Activated naive CD8-positive, alpha-beta T cell treated with anti-CD3 and anti-CD28 coated beads for 36 hours (primary cell): ENCODE measurements around the gene CPNE7. TPM values are rescaled to one million over a fixed set of nuclear protein-coding genes. Genes with fewer than 3 reads are reported as not detected.

ENCODE experiments used
- DNase-seq: peaks from one replicate; pipeline ENCODE4 v3.0.0; 2021
- H3K27ac Mint-ChIP-seq: one replicate; pipeline ENCODE4 v1.8.0; 2022; ENCODE audit warnings: mild to moderate bottlenecking, moderate library complexity, mixed read lengths
- H3K27me3 Mint-ChIP-seq: one replicate; pipeline ENCODE4 v1.8.0; 2022; ENCODE audit warnings: mild to moderate bottlenecking, mixed read lengths
- H3K36me3 Mint-ChIP-seq: one replicate; pipeline ENCODE4 v1.8.0; 2021; ENCODE audit warnings: mild to moderate bottlenecking, mixed read lengths
- H3K4me1 Mint-ChIP-seq: one replicate; pipeline ENCODE4 v1.8.0; 2021; ENCODE audit warnings: mixed read lengths
- H3K4me3 Mint-ChIP-seq: one replicate; pipeline ENCODE4 v1.8.0; 2022; ENCODE audit warnings: mild to moderate bottlenecking, moderate library complexity, mixed read lengths
- H3K9me3 Mint-ChIP-seq: one replicate; pipeline ENCODE4 v1.8.0; 2022; ENCODE audit warnings: mixed read lengths
- total RNA-seq, 2 experiments: library from RNA; stranded (reverse); gene quantifications; one replicate each; pipeline ENCODE4 v1.2.3, GENCODE V29; 2021

CPNE7 gene
- total RNA-seq, 2 experiments from 2014 or later: 5.7 to 6.0 TPM

- no peak for DNase-seq
- H3K9me3 Mint-ChIP-seq: no peaks in the 10 kb centered on the region
- no peak overlapping the region for H3K27ac Mint-ChIP-seq
- H3K4me1 Mint-ChIP-seq: no peaks in the 10 kb centered on the region
- no peaks in the 10 kb centered on the region for H3K27me3 Mint-ChIP-seq
- H3K4me3 Mint-ChIP-seq: no peak overlapping the region
- H3K36me3 Mint-ChIP-seq: no peaks in the 10 kb centered on the region
Measured at GRCh38 chr16:89610108-89610453, 34.5 kb downstream of the CPNE7 start.

- DNase-seq: no peak
- peaks cover 4% of the 10 kb centered on the region for H3K27me3 Mint-ChIP-seq
- peaks cover 3% of the 10 kb centered on the region for H3K9me3 Mint-ChIP-seq
- no peak overlapping the region for H3K27ac Mint-ChIP-seq
- no peak overlapping the region for H3K4me3 Mint-ChIP-seq
- peaks cover 9% of the 10 kb centered on the region for H3K4me1 Mint-ChIP-seq
- no peaks in the 10 kb centered on the region for H3K36me3 Mint-ChIP-seq
Measured at GRCh38 chr16:89612415-89613166, 37.0 kb downstream of the CPNE7 start.

GRCh38 chr16:89613231-89613953 lies 37.8 kb downstream of the CPNE7 start, which contains the start of gene DPEP1:
TSS of gene DPEP1 (plus strand) at chr16:89613642. CDS start at chr16:89630411, 16,769 bp downstream.
- no peak within 1 kb of the TSS for H3K27ac Mint-ChIP-seq
- peaks cover 4% of the 10 kb centered on the region for H3K27me3 Mint-ChIP-seq
- H3K4me1 Mint-ChIP-seq: peaks cover 9% of the 10 kb centered on the region
- DNase-seq: no peak
- no peak within 1 kb of the TSS for H3K4me3 Mint-ChIP-seq
- H3K9me3 Mint-ChIP-seq: peaks cover 3% of the 10 kb centered on the region
- H3K36me3 Mint-ChIP-seq: no peaks in the 10 kb centered on the region

- Mint-ChIP-seq H3K36me3 (no peaks in the 10 kb centered on the region), H3K27ac (no peak overlapping the region), H3K9me3 (peaks cover 3% of the 10 kb centered on the region), H3K4me1 (peaks cover 9% of the 10 kb centered on the region), H3K27me3 (peaks cover 4% of the 10 kb centered on the region), H3K4me3 (no peak overlapping the region)
- no peak for DNase-seq
Measured at GRCh38 chr16:89613954-89614459, 38.4 kb downstream of the CPNE7 start.

DNA sequence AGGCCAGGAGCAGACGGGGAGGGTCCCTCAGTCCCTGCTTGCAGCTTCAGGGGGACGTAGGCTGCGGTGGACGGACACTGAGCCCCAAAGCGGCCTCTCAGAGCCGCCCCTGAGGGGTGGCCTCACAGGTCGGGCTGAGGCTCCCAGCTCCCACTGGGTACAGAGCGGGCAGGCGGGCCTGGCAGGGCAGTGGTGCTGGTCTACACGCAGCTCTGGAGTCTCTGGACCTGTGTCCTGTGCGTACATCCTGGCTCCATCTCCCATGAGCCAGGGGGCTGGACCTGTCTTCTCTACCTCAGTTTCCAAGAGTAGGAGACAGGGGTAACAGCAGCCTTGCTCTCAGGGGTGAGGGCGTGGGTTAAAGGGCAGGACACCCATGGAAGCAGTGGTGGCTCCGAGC lies 39.6 kb downstream of the CPNE7 start:
- H3K36me3 Mint-ChIP-seq: no peaks in the 10 kb centered on the region
- no peak for DNase-seq
- peaks cover 9% of the 10 kb centered on the region for H3K4me1 Mint-ChIP-seq
- peaks cover 4% of the 10 kb centered on the region for H3K27me3 Mint-ChIP-seq
- no peak overlapping the region for H3K27ac Mint-ChIP-seq
- peaks cover 3% of the 10 kb centered on the region for H3K9me3 Mint-ChIP-seq
- no peak overlapping the region for H3K4me3 Mint-ChIP-seq

- Mint-ChIP-seq H3K9me3 (peaks cover 3% of the 10 kb centered on the region), H3K4me3 (no peak overlapping the region), H3K4me1 (peaks cover 9% of the 10 kb centered on the region), H3K27me3 (peaks cover 4% of the 10 kb centered on the region), H3K36me3 (no peaks in the 10 kb centered on the region), H3K27ac (no peak overlapping the region)
- DNase-seq: peak; percentile 34
Measured at GRCh38 chr16:89615596-89616090, 40.1 kb downstream of the CPNE7 start.

- Mint-ChIP-seq H3K4me3 (peak overlapping the region; percentile 42), H3K4me1 (peaks cover 9% of the 10 kb centered on the region), H3K36me3 (no peaks in the 10 kb centered on the region), H3K27ac (peak overlapping the region; percentile 57), H3K9me3 (peaks cover 3% of the 10 kb centered on the region), H3K27me3 (peaks cover 6% of the 10 kb centered on the region)
- no peak for DNase-seq
Measured at GRCh38 chr16:89616623-89617022, 41.1 kb downstream of the CPNE7 start.

DNA sequence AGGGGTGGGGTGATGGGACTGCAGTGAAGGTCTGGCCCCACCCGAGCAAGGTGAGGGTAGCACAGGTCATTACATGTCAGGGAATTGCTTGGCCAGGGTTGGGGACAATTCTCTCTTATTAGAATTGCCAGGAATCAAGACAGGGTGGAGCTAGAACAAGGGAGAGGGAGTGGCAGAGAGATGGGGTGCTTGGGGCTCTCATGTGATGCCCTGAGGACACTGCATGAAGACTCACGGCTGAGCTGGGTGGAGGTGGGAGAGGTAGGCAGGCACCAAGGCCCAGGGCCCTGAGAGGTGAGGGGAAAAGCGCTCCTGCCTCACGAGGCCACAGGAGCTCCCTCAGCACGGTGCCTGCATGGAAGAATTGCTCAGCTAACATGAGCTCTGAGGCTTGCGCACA lies 41.5 kb downstream of the CPNE7 start:
- peak overlapping the region; percentile 57 for H3K27ac Mint-ChIP-seq
- no peaks in the 10 kb centered on the region for H3K36me3 Mint-ChIP-seq
- peak overlapping the region; percentile 42 for H3K4me3 Mint-ChIP-seq
- H3K27me3 Mint-ChIP-seq: peaks cover 11% of the 10 kb centered on the region
- H3K4me1 Mint-ChIP-seq: peaks cover 9% of the 10 kb centered on the region
- no peak for DNase-seq
- peaks cover 3% of the 10 kb centered on the region for H3K9me3 Mint-ChIP-seq

GRCh38 chr16:89618109-89618998 lies 42.8 kb downstream of the CPNE7 start:
- H3K4me3 Mint-ChIP-seq: no peak overlapping the region
- DNase-seq: no peak
- peaks cover 9% of the 10 kb centered on the region for H3K4me1 Mint-ChIP-seq
- H3K27me3 Mint-ChIP-seq: peaks cover 20% of the 10 kb centered on the region
- H3K36me3 Mint-ChIP-seq: no peaks in the 10 kb centered on the region
- H3K27ac Mint-ChIP-seq: no peak overlapping the region
- H3K9me3 Mint-ChIP-seq: peaks cover 3% of the 10 kb centered on the region

DNA sequence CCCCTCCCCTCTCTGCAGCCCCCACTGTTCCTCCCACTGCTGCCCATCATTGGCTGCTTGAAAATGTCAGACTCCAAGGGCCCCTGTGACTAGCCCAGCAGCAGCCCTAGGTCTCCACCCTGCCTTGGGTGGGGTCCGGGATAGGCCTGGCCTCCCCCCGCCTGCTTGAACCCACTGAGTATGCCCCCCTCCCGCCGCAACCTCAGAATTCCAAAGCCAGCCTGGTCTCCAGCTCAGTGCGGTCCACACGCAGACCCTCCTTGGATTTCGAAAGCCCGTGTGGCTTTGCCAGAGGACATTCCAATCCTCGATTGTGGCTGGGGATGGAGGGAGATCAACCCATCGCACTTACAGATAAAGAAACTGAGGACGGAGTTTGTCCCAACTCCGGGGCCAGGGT lies 44.3 kb downstream of the CPNE7 start:
- Mint-ChIP-seq H3K36me3 (no peaks in the 10 kb centered on the region), H3K27me3 (peaks cover 30% of the 10 kb centered on the region), H3K4me3 (no peak overlapping the region), H3K9me3 (peaks cover 3% of the 10 kb centered on the region), H3K4me1 (peaks cover 9% of the 10 kb centered on the region), H3K27ac (no peak overlapping the region)
- DNase-seq: no peak

GRCh38 chr16:89620406-89620841 lies 44.9 kb downstream of the CPNE7 start:
- no peaks in the 10 kb centered on the region for H3K36me3 Mint-ChIP-seq
- no peak for DNase-seq
- H3K4me3 Mint-ChIP-seq: no peak overlapping the region
- H3K27me3 Mint-ChIP-seq: peaks cover 34% of the 10 kb centered on the region
- peaks cover 3% of the 10 kb centered on the region for H3K9me3 Mint-ChIP-seq
- H3K27ac Mint-ChIP-seq: no peak overlapping the region
- H3K4me1 Mint-ChIP-seq: peaks cover 9% of the 10 kb centered on the region

DNA sequence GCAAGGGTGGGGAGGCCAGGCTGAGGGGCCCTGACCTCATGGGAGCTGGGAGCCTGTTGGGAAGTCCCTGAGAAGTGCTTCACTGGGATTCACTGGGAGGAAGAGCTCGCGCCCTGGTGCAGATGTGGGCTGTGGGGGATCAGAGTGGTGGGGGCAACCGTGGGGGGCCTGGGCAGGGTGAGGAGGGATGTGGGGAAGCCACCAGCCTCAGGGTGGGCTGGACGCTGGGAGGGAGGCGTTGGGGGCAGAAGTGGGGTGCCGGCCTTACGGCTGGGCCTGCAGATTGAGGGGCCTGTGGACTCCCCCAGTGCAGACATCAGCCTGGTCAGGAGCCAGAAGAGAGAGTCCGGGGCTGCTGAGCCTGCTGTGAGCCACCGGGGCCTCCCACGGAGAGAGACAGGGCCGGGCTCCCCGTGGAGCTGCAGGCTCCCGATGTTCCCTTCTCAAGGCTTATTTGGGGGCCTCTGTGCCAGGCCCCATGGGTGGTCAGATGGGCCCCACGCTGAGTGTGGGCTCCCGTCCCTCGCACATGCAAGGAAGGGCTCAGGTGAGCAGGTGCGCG lies 45.7 kb downstream of the CPNE7 start:
- Mint-ChIP-seq H3K36me3 (no peaks in the 10 kb centered on the region), H3K27me3 (peaks cover 34% of the 10 kb centered on the region), H3K4me3 (no peak overlapping the region), H3K9me3 (peaks cover 3% of the 10 kb centered on the region), H3K4me1 (peaks cover 9% of the 10 kb centered on the region), H3K27ac (no peak overlapping the region)
- no peak for DNase-seq

DNA sequence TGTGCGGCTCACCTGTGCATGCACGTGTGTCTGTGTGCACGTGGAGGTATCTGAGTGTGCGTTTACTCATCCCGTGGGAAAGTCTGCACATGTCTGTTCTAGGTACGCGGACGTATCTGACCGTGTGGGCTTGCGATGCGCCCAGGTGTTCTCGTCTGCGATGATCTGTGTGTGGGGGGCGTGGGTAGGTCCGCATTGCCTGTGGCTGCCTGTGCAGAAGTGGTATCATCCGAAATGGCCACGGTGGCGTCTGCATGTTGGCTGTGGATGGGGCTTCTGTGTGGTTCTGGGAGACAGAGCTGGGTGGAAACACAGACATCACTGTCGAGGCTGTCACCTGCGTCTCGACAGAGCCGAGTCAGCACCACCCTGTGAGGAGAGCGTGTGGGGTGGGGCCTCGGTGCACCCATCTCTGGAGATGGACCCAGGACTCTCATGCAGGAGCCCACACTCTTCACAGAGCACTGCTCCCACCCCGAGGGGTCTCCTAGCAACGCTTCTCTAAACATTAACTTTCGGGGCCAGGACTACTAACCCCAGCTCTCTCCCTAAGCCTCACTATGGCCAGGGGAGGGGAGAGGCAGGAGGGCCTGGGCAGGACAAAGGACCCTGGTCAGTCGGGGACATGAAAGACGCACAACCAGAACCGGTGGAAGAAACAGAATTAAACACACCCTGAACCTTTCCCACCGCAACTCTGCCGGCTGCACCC lies 46.3 kb downstream of the CPNE7 start:
- no peak for DNase-seq
- H3K27me3 Mint-ChIP-seq: peaks cover 31% of the 10 kb centered on the region
- H3K36me3 Mint-ChIP-seq: no peaks in the 10 kb centered on the region
- no peak overlapping the region for H3K4me3 Mint-ChIP-seq
- peaks cover 4% of the 10 kb centered on the region for H3K4me1 Mint-ChIP-seq
- H3K27ac Mint-ChIP-seq: no peak overlapping the region
- no peaks in the 10 kb centered on the region for H3K9me3 Mint-ChIP-seq
